HEK293 (cell line): ENCODE data around the gene GNB2.

Source experiments
- BCL6B ChIP-seq: fragments of 450-650 bp; formaldehyde crosslinking; IDR thresholded peaks from 2 replicates; pipeline ENCODE4 v1.5.1; 2017; ENCODE audit warnings: missing biosample characterization, missing genetic modification characterization
- GLIS1 ChIP-seq: fragments of 450-650 bp; formaldehyde crosslinking; IDR thresholded peaks from 2 replicates; pipeline ENCODE4 v1.5.1; 2016; ENCODE audit warnings: missing biosample characterization, missing genetic modification characterization
- HOXC10 ChIP-seq: sonication (generic); formaldehyde crosslinking; IDR thresholded peaks from 2 replicates; pipeline ENCODE4 v1.8.1; 2023; ENCODE audit warnings: mild to moderate bottlenecking, missing genetic modification reagents
- OSR2 ChIP-seq: fragments of 450-650 bp; formaldehyde crosslinking; IDR thresholded peaks from 2 replicates; pipeline ENCODE4 v1.5.1; 2016; ENCODE audit warnings: missing biosample characterization, missing genetic modification characterization
- WT1 ChIP-seq: fragments of 450-650 bp; formaldehyde crosslinking; IDR thresholded peaks from 2 replicates; pipeline ENCODE4 v1.5.1; 2016; ENCODE audit warnings: missing biosample characterization, missing genetic modification characterization
- YY1 ChIP-seq: fragments of 450-650 bp; formaldehyde crosslinking; IDR thresholded peaks from 2 replicates; pipeline ENCODE4 v1.5.1; 2018; ENCODE audit warnings: missing biosample characterization, missing genetic modification characterization
- ZFHX2 ChIP-seq: fragments of 450-650 bp; formaldehyde crosslinking; conservative IDR thresholded peaks from 2 replicates; pipeline ENCODE4 v1.5.1; 2016; ENCODE audit warnings: missing biosample characterization, missing genetic modification characterization
- ZFP3 ChIP-seq: fragments of 450-650 bp; formaldehyde crosslinking; IDR thresholded peaks from 2 replicates; pipeline ENCODE4 v1.5.1; 2016; ENCODE audit warnings: low read depth, missing biosample characterization, missing genetic modification characterization
- ZNF274 ChIP-seq, 2 experiments: fragments of 200-500 bp in 1 of 2; fragments of 450-650 bp in 1 of 2; sonication (Bioruptor generic) in 1 of 2; formaldehyde crosslinking in 1 of 2; IDR thresholded peaks; 2 replicates each; pipeline versions ENCODE4 v1.5.1 to v1.6.1; 2014 to 2016; ENCODE audit warnings: borderline replicate concordance in 1 of 2, inconsistent platforms in 1 of 2, low read length in 1 of 2, missing biosample characterization in 1 of 2, missing genetic modification characterization in 1 of 2
- ZNF324 ChIP-seq: fragments of 450-650 bp; formaldehyde crosslinking; IDR thresholded peaks from 2 replicates; pipeline ENCODE4 v1.5.1; 2016; ENCODE audit warnings: missing biosample characterization, missing genetic modification characterization
- ZNF335 ChIP-seq: fragments of 450-650 bp; formaldehyde crosslinking; conservative IDR thresholded peaks from 2 replicates; pipeline ENCODE4 v1.5.1; 2016; ENCODE audit warnings: missing biosample characterization, missing genetic modification characterization
- ZNF548 ChIP-seq: fragments of 450-650 bp; formaldehyde crosslinking; IDR thresholded peaks from 2 replicates; pipeline ENCODE4 v1.5.1; 2016; ENCODE audit warnings: missing biosample characterization, missing genetic modification characterization
- ZNF561 ChIP-seq: fragments of 450-650 bp; IDR thresholded peaks from 2 replicates; pipeline ENCODE4 v1.5.1; 2018; ENCODE audit warnings: missing biosample characterization, missing genetic modification characterization, borderline replicate concordance
- ZNF585B ChIP-seq: fragments of 450-650 bp; formaldehyde crosslinking; IDR thresholded peaks from 2 replicates; pipeline ENCODE4 v1.5.1; 2016; ENCODE audit warnings: missing biosample characterization, missing genetic modification characterization
- ZNF777 ChIP-seq: fragments of 450-650 bp; formaldehyde crosslinking; IDR thresholded peaks from 2 replicates; pipeline ENCODE4 v1.5.1; 2017; ENCODE audit warnings: missing biosample characterization, missing genetic modification characterization, borderline replicate concordance
- ZSCAN16 ChIP-seq: fragments of 450-650 bp; formaldehyde crosslinking; IDR thresholded peaks from 2 replicates; pipeline ENCODE4 v1.5.1; 2016; ENCODE audit warnings: missing biosample characterization, missing genetic modification characterization
- ZSCAN4 ChIP-seq: fragments of 450-650 bp; formaldehyde crosslinking; IDR thresholded peaks from 2 replicates; pipeline ENCODE4 v1.5.1; 2017; ENCODE audit warnings: missing biosample characterization, missing genetic modification characterization
- TF ChIP-seq, protein P1 (sequence below): fragments of 450-650 bp; formaldehyde crosslinking; IDR thresholded peaks from 2 replicates; pipeline ENCODE4 v1.5.1; 2016; ENCODE audit warnings: missing biosample characterization, missing genetic modification characterization, borderline replicate concordance
- TF ChIP-seq, protein P2 (sequence below): fragments of 450-650 bp; formaldehyde crosslinking; IDR thresholded peaks from 2 replicates; pipeline ENCODE4 v1.5.1; 2016; ENCODE audit warnings: missing biosample characterization, missing genetic modification characterization
- TF ChIP-seq, protein P3 (sequence below): fragments of 450-650 bp; IDR thresholded peaks from 2 replicates; pipeline ENCODE4 v1.5.1; 2018; ENCODE audit warnings: missing biosample characterization, missing genetic modification characterization

The GNB2 gene

GRCh38 chr7:100673302-100673941, at the start of gene GNB2 (continued):
- TF ChIP-seq ZNF274 (IDR thresholded peaks at IDR 0.05; ENCODE audit: low read length) = no peak
- no peak for TF ChIP-seq ZNF274 (tag by site-specific recombination; IDR thresholded peaks at IDR 0.05; ENCODE audit: borderline replicate concordance)
- peak; percentile 37; the same call in 1 of the 2 replicates for TF ChIP-seq OSR2 (tag by site-specific recombination)
- TF ChIP-seq ZNF561 (tag by site-specific recombination) = peak; percentile 99; the same call in 1 of the 2 replicates
- no peak for TF ChIP-seq ZSCAN16 (tag by site-specific recombination)
- peak; percentile 33; the same call in 1 of the 2 replicates for TF ChIP-seq ZFHX2 (tag by site-specific recombination)
- peak; percentile 42; the same call in 1 of the 2 replicates for TF ChIP-seq ZSCAN4
- TF ChIP-seq ZNF777 (tag by site-specific recombination) = peak; percentile 40; the same call in 1 of the 2 replicates
- TF ChIP-seq, protein P1, sequence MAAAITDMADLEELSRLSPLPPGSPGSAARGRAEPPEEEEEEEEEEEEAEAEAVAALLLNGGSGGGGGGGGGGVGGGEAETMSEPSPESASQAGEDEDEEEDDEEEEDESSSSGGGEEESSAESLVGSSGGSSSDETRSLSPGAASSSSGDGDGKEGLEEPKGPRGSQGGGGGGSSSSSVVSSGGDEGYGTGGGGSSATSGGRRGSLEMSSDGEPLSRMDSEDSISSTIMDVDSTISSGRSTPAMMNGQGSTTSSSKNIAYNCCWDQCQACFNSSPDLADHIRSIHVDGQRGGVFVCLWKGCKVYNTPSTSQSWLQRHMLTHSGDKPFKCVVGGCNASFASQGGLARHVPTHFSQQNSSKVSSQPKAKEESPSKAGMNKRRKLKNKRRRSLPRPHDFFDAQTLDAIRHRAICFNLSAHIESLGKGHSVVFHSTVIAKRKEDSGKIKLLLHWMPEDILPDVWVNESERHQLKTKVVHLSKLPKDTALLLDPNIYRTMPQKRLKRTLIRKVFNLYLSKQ (tag by site-specific recombination) = no peak
- TF ChIP-seq YY1 = peak; percentile 75
- peak; percentile 98 for TF ChIP-seq ZNF335 (tag by site-specific recombination)
- TF ChIP-seq HOXC10 (CRISPR knock-in tag) = no peak
- TF ChIP-seq ZNF548 = peak; percentile 54; the same call in 1 of the 2 replicates
- peak; percentile 99 for TF ChIP-seq ZNF324 (tag by site-specific recombination)
- TF ChIP-seq, protein P2, sequence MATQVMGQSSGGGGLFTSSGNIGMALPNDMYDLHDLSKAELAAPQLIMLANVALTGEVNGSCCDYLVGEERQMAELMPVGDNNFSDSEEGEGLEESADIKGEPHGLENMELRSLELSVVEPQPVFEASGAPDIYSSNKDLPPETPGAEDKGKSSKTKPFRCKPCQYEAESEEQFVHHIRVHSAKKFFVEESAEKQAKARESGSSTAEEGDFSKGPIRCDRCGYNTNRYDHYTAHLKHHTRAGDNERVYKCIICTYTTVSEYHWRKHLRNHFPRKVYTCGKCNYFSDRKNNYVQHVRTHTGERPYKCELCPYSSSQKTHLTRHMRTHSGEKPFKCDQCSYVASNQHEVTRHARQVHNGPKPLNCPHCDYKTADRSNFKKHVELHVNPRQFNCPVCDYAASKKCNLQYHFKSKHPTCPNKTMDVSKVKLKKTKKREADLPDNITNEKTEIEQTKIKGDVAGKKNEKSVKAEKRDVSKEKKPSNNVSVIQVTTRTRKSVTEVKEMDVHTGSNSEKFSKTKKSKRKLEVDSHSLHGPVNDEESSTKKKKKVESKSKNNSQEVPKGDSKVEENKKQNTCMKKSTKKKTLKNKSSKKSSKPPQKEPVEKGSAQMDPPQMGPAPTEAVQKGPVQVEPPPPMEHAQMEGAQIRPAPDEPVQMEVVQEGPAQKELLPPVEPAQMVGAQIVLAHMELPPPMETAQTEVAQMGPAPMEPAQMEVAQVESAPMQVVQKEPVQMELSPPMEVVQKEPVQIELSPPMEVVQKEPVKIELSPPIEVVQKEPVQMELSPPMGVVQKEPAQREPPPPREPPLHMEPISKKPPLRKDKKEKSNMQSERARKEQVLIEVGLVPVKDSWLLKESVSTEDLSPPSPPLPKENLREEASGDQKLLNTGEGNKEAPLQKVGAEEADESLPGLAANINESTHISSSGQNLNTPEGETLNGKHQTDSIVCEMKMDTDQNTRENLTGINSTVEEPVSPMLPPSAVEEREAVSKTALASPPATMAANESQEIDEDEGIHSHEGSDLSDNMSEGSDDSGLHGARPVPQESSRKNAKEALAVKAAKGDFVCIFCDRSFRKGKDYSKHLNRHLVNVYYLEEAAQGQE = peak; percentile 56
- TF ChIP-seq ZNF585B (tag by site-specific recombination) = no peak
- TF ChIP-seq WT1 = peak; percentile 83
- TF ChIP-seq GLIS1 (tag by site-specific recombination) = peak; percentile 72
- TF ChIP-seq ZFP3 = 0 out of 2 replicates have a peak, but pooled peaks have one; percentile 11
- TF ChIP-seq, protein P3, sequence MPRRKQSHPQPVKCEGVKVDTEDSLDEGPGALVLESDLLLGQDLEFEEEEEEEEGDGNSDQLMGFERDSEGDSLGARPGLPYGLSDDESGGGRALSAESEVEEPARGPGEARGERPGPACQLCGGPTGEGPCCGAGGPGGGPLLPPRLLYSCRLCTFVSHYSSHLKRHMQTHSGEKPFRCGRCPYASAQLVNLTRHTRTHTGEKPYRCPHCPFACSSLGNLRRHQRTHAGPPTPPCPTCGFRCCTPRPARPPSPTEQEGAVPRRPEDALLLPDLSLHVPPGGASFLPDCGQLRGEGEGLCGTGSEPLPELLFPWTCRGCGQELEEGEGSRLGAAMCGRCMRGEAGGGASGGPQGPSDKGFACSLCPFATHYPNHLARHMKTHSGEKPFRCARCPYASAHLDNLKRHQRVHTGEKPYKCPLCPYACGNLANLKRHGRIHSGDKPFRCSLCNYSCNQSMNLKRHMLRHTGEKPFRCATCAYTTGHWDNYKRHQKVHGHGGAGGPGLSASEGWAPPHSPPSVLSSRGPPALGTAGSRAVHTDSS (tag by site-specific recombination) = peak; percentile 66
- TF ChIP-seq BCL6B = no peak
